ENCODE data around the gene CD6. TPM values are rescaled to one million over a fixed set of nuclear protein-coding genes. Genes with fewer than 3 reads are reported as not detected.

Gene CD6
- total RNA-seq, 3 donors from 2014 or later (not counting 1 experiment from before 2014, with no cell fraction given), result 18.9 to 111 (median 85.6) TPM

- DNase-seq, result no peak
- H3K9me3 Mint-ChIP-seq, result no peaks in the 10 kb centered on the region
- no peak overlapping the region for H3K27ac Mint-ChIP-seq
- no peaks in the 10 kb centered on the region for H3K27me3 ChIP-seq (ENCODE audit: control insufficient read depth, insufficient read depth, low read length)
- no peaks in the 10 kb centered on the region for H3K36me3 ChIP-seq (ENCODE audit: control insufficient read depth, insufficient read depth, low read length)
- H3K4me3 ChIP-seq (ENCODE audit: low read length), result no peak overlapping the region
- intact Hi-C loops (cut with micrococcal nuclease), result no loop called here
- H3K4me3 Mint-ChIP-seq, result no peak overlapping the region
- H3K27me3 Mint-ChIP-seq (ENCODE audit: low read depth in 2 of 2), result peaks cover 12 to 17% of the 10 kb centered on the region in 2 donors
- peaks cover 14% of the 10 kb centered on the region for H3K4me1 ChIP-seq (ENCODE audit: control insufficient read depth, insufficient read depth, low read length)
- no peak overlapping the region for H3K27ac ChIP-seq (ENCODE audit: low read length)
- no peak for ATAC-seq
- H3K9me3 ChIP-seq (ENCODE audit: control insufficient read depth, insufficient read depth, low read length), result no peaks in the 10 kb centered on the region
- H3K4me1 Mint-ChIP-seq, result peaks cover 9 to 14% of the 10 kb centered on the region in 2 donors
- H3K36me3 Mint-ChIP-seq, result no peaks in the 10 kb centered on the region
- 96% methylated on average over 4 of the region's 4 CpGs for WGBS (ENCODE audit: insufficient coverage)
- no peak for TF ChIP-seq CTCF (IDR thresholded peaks at IDR 0.05)
These were observed 14.3 kb upstream of the CD6 start for GRCh38 chr11:60957188-60957587.

GRCh38 chr11:60959431-60959830 is 12.0 kb upstream of the CD6 start:
- no peak overlapping the region for H3K4me3 ChIP-seq (ENCODE audit: low read length)
- Mint-ChIP-seq H3K4me3 (no peak overlapping the region), H3K27ac (no peak overlapping the region), H3K36me3 (no peaks in the 10 kb centered on the region), H3K4me1 (no peaks in the 10 kb centered on the region), H3K9me3 (no peaks in the 10 kb centered on the region), H3K27me3 (ENCODE audit: low read depth in 2 of 2) (peaks cover 12 to 17% of the 10 kb centered on the region in 2 donors)
- H3K9me3 ChIP-seq (ENCODE audit: control insufficient read depth, insufficient read depth, low read length), result no peaks in the 10 kb centered on the region
- no peak overlapping the region for H3K27ac ChIP-seq (ENCODE audit: low read length)
- no peaks in the 10 kb centered on the region for H3K4me1 ChIP-seq (ENCODE audit: control insufficient read depth, insufficient read depth, low read length)
- H3K36me3 ChIP-seq (ENCODE audit: control insufficient read depth, insufficient read depth, low read length), result no peaks in the 10 kb centered on the region
- H3K27me3 ChIP-seq (ENCODE audit: control insufficient read depth, insufficient read depth, low read length), result no peaks in the 10 kb centered on the region
- no peak for ATAC-seq
- no peak for DNase-seq
- WGBS (ENCODE audit: insufficient coverage), result 86% methylated on average over 5 of the region's 6 CpGs
- intact Hi-C loops (cut with micrococcal nuclease), result no loop called here
- no peak for TF ChIP-seq CTCF (IDR thresholded peaks at IDR 0.05)

- TF ChIP-seq CTCF (IDR thresholded peaks at IDR 0.05), result no peak
- no peak for ATAC-seq
- H3K4me1 ChIP-seq (ENCODE audit: control insufficient read depth, insufficient read depth, low read length), result no peaks in the 10 kb centered on the region
- no peak overlapping the region for H3K4me3 ChIP-seq (ENCODE audit: low read length)
- 94% methylated on average over 7 of the region's 7 CpGs for WGBS (ENCODE audit: insufficient coverage)
- H3K27me3 ChIP-seq (ENCODE audit: control insufficient read depth, insufficient read depth, low read length), result no peaks in the 10 kb centered on the region
- no peaks in the 10 kb centered on the region for H3K36me3 ChIP-seq (ENCODE audit: control insufficient read depth, insufficient read depth, low read length)
- H3K27me3 Mint-ChIP-seq (ENCODE audit: low read depth in 2 of 2), result peaks cover 12 to 17% of the 10 kb centered on the region in 2 donors
- no peak for DNase-seq
- H3K4me3 Mint-ChIP-seq, result no peak overlapping the region
- no peaks in the 10 kb centered on the region for H3K9me3 Mint-ChIP-seq
- H3K9me3 ChIP-seq (ENCODE audit: control insufficient read depth, insufficient read depth, low read length), result no peaks in the 10 kb centered on the region
- H3K36me3 Mint-ChIP-seq, result no peaks in the 10 kb centered on the region
- H3K27ac ChIP-seq (ENCODE audit: low read length), result no peak overlapping the region
- intact Hi-C loops (cut with micrococcal nuclease), result no loop called here
- H3K27ac Mint-ChIP-seq, result no peak overlapping the region
- H3K4me1 Mint-ChIP-seq, result no peaks in the 10 kb centered on the region
These were observed 11.1 kb upstream of the CD6 start for GRCh38 chr11:60960405-60960804.

DNA sequence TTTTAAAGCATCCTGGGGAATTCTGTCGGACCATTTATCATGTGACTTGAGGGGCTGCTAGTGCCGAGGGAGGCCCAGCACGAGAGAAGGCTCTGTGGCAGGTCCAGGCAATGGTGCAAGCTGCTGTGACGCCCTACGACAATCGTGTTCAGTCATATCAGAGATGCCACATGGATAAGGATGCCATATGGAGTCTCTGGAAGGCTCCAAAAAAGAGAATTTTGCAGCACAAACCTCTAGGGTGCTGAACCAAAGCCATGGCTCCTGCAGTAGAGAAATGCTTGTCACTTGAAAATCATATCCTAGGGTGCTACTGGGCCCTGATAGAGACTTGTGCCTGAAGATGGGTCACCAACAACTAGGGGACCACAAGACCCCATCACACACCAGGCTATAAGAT is 6.7 kb upstream of the CD6 start:
- Mint-ChIP-seq H3K4me1 (no peaks in the 10 kb centered on the region), H3K4me3 (no peak overlapping the region), H3K27me3 (ENCODE audit: low read depth in 2 of 2) (peaks cover 12 to 14% of the 10 kb centered on the region in 2 donors), H3K27ac (no peak overlapping the region), H3K36me3 (no peaks in the 10 kb centered on the region), H3K9me3 (no peaks in the 10 kb centered on the region)
- Histone ChIP-seq H3K4me1 (ENCODE audit: control insufficient read depth, insufficient read depth, low read length) (no peaks in the 10 kb centered on the region), H3K4me3 (ENCODE audit: low read length) (no peak overlapping the region), H3K9me3 (ENCODE audit: control insufficient read depth, insufficient read depth, low read length) (no peaks in the 10 kb centered on the region), H3K27ac (ENCODE audit: low read length) (no peak overlapping the region), H3K27me3 (ENCODE audit: control insufficient read depth, insufficient read depth, low read length) (no peaks in the 10 kb centered on the region), H3K36me3 (ENCODE audit: control insufficient read depth, insufficient read depth, low read length) (no peaks in the 10 kb centered on the region)
- intact Hi-C loops (cut with micrococcal nuclease), result no loop called here
- 90% methylated on average over 6 of the region's 6 CpGs for WGBS (ENCODE audit: insufficient coverage)
- ATAC-seq (no peak), DNase-seq (no peak)
- TF ChIP-seq CTCF (IDR thresholded peaks at IDR 0.05), result no peak
